GM15510 (cell line): Measurements from ENCODE around the gene AGBL3.

Source experiments
- POLR2A ChIP-seq: IDR thresholded peaks from 3 replicates; pipeline ENCODE4 v1.6.1; 2011; ENCODE audit warnings: borderline replicate concordance; ENCODE audit not compliant: insufficient read length; ENCODE audit errors: extremely low read depth

AGBL3 gene

GRCh38 chr7:135179321-135179925 is 193.1 kb downstream of the AGBL3 start:
- TF ChIP-seq POLR2A, result peak; percentile 14

- TF ChIP-seq POLR2A, result no peak
Measured at GRCh38 chr7:135180122-135180521, 193.8 kb downstream of the AGBL3 start.

- no peak for TF ChIP-seq POLR2A
Measured at GRCh38 chr7:135181261-135181928, 195.1 kb downstream of the AGBL3 start.

GRCh38 chr7:135181929-135182678 is 195.8 kb downstream of the AGBL3 start:
- TF ChIP-seq POLR2A, result peak; percentile 29

GRCh38 chr7:135183478-135183877 is 197.2 kb downstream of the AGBL3 start:
- no peak for TF ChIP-seq POLR2A

GRCh38 chr7:135184254-135184841 is 198.0 kb downstream of the AGBL3 start:
- TF ChIP-seq POLR2A, result no peak
